ENCODE data around the gene MANF.

The MANF gene

GRCh38 chr3:51394541-51394940 lies 9.4 kb downstream of the MANF start:
- H3K4me3 ChIP-seq (ENCODE audit: low read depth, low read length) = no peak overlapping the region
- TF ChIP-seq CTCF (IDR thresholded peaks at IDR 0.05; ENCODE audit: borderline replicate concordance, insufficient read depth, low read depth, low read length) = no peak

- no peak for TF ChIP-seq CTCF (IDR thresholded peaks at IDR 0.05; ENCODE audit: borderline replicate concordance, insufficient read depth, low read depth, low read length)
These were observed 10.6 kb downstream of the MANF start for GRCh38 chr3:51395493-51396213.

GRCh38 chr3:51396401-51396800 lies 11.3 kb downstream of the MANF start:
- TF ChIP-seq CTCF (IDR thresholded peaks at IDR 0.05; ENCODE audit: borderline replicate concordance, insufficient read depth, low read depth, low read length) = no peak
- no peak overlapping the region for H3K4me3 ChIP-seq (ENCODE audit: low read depth, low read length)

More at GRCh38 chr3:51395493-51396213, 10.6 kb downstream of the MANF start:
- no peak overlapping the region for H3K4me3 ChIP-seq (ENCODE audit: low read depth, low read length)

GRCh38 chr3:51397392-51397791 lies 12.3 kb downstream of the MANF start:
- H3K4me3 ChIP-seq (ENCODE audit: low read depth, low read length) = no peak overlapping the region
- TF ChIP-seq CTCF (IDR thresholded peaks at IDR 0.05; ENCODE audit: borderline replicate concordance, insufficient read depth, low read depth, low read length) = no peak

GRCh38 chr3:51398595-51399310 lies 13.7 kb downstream of the MANF start:
- no peak overlapping the region for H3K4me3 ChIP-seq (ENCODE audit: low read depth, low read length)
- no peak for TF ChIP-seq CTCF (IDR thresholded peaks at IDR 0.05; ENCODE audit: borderline replicate concordance, insufficient read depth, low read depth, low read length)

GRCh38 chr3:51400166-51400565 lies 15.1 kb downstream of the MANF start:
- no peak overlapping the region for H3K4me3 ChIP-seq (ENCODE audit: low read depth, low read length)
- TF ChIP-seq CTCF (IDR thresholded peaks at IDR 0.05; ENCODE audit: borderline replicate concordance, insufficient read depth, low read depth, low read length) = no peak

- no peak for TF ChIP-seq CTCF (IDR thresholded peaks at IDR 0.05; ENCODE audit: borderline replicate concordance, insufficient read depth, low read depth, low read length)
- no peak overlapping the region for H3K4me3 ChIP-seq (ENCODE audit: low read depth, low read length)
These were observed 16.6 kb downstream of the MANF start for GRCh38 chr3:51401735-51402134.

Data from GM12875 (cell line).